HepG2 (cell line): ENCODE data around the gene FAM222A. TPM values are rescaled to one million over a fixed set of nuclear protein-coding genes. Genes with fewer than 3 reads are reported as not detected.
A peak's percentile ranks its signal among the peaks of the same experiment; 100 is the strongest.

Experiments
- DDIT3 ChIP-seq: sonication (generic); formaldehyde crosslinking; IDR thresholded peaks from 2 replicates; pipeline ENCODE4 v1.4.0; 2020; ENCODE audit warnings: mild to moderate bottlenecking, missing genetic modification reagents
- E2F2 ChIP-seq: sonication (generic); formaldehyde crosslinking; IDR thresholded peaks from 2 replicates; pipeline ENCODE4 v1.4.0; 2020; ENCODE audit warnings: missing genetic modification reagents, borderline replicate concordance
- GTF2F1 ChIP-seq: fragments of 150-350 bp; IDR thresholded peaks from 2 replicates; pipeline ENCODE4 v1.6.1; 2014; ENCODE audit warnings: low read length
- HNF4G ChIP-seq, 2 experiments: sonication (generic) in 1 of 2; formaldehyde crosslinking in 1 of 2; IDR thresholded peaks; 2 replicates each; pipeline versions ENCODE4 v1.4.0 to v1.6.1; 2011 to 2020; ENCODE audit warnings: borderline replicate concordance in 2 of 2, low read depth in 2 of 2, mild to moderate bottlenecking in 2 of 2, low read length in 1 of 2, missing genetic modification reagents in 1 of 2, moderate library complexity in 1 of 2
- POGK ChIP-seq: sonication (generic); formaldehyde crosslinking; conservative IDR thresholded peaks from 2 replicates; pipeline ENCODE4 v1.8.0; 2022; ENCODE audit warnings: mild to moderate bottlenecking, moderate library complexity, missing genetic modification reagents
- RBFOX2 ChIP-seq: fragments of 200-400 bp; formaldehyde crosslinking; IDR thresholded peaks from 2 replicates; pipeline ENCODE4 v1.6.1; 2017; ENCODE audit warnings: low read depth, mild to moderate bottlenecking, low read length
- RERE ChIP-seq: IDR thresholded peaks from 2 replicates; pipeline ENCODE4 v1.6.1; 2016; ENCODE audit warnings: low read depth, missing genetic modification reagents, missing compliant biosample characterization
- RORA ChIP-seq: sonication (generic); formaldehyde crosslinking; IDR thresholded peaks from 2 replicates; pipeline ENCODE4 v1.5.0; 2020; ENCODE audit warnings: mild to moderate bottlenecking, missing genetic modification reagents, moderate library complexity
- TAF1 ChIP-seq: sonication (generic); formaldehyde crosslinking; IDR thresholded peaks from 2 replicates; pipeline ENCODE4 v1.4.0; 2020; ENCODE audit warnings: missing genetic modification reagents
- ZNF574 ChIP-seq: sonication (generic); formaldehyde crosslinking; IDR thresholded peaks from 2 replicates; pipeline ENCODE4 v1.4.0; 2020; ENCODE audit warnings: missing genetic modification reagents
- ZNF816 ChIP-seq: sonication (generic); formaldehyde crosslinking; IDR thresholded peaks from 2 replicates; pipeline ENCODE4 v1.8.0; 2022; ENCODE audit warnings: missing genetic modification reagents, mild to moderate bottlenecking, borderline replicate concordance
- polyA plus RNA-seq, 8 experiments: library from polyadenylated mRNA; depleted of rRNA in 3 of 8; stranded (reverse) in 7 of 8; unstranded in 1 of 8; fragments of >200 nt; fragmentation: Illumina TruSeq in 4 of 8; extraction: Trizol in 4 of 8; gene quantifications; 2 replicates each; pipeline versions ENCODE4 v1.2.1 to v1.2.3, GENCODE V29; 2011 to 2016; ENCODE audit warnings: low read depth in 4 of 8, missing spikeins in 1 of 8, mixed read lengths in 1 of 8; ENCODE audit not compliant: insufficient read depth in 1 of 8
- total RNA-seq, 5 experiments: library from RNA; depleted of rRNA; stranded (reverse); fragments of >200 nt; fragmentation: Illumina TruSeq; extraction: Trizol; gene quantifications; 2 replicates each; pipeline ENCODE4 v1.2.3, GENCODE V29; 2016; ENCODE audit warnings: low read depth in 1 of 5

The FAM222A gene
- total and polyA plus RNA-seq, 2 of the 13 experiments (the other 11 are each of a cell fraction or from before 2014, with no cell fraction given), result 2.7 to 9.6 TPM

GRCh38 chr12:109711596-109712461 is 1.8 kb upstream of the FAM222A start (continued):
- no peak for TF ChIP-seq RERE (CRISPR knock-in tag)
- no peak for TF ChIP-seq RORA (CRISPR knock-in tag)
- TF ChIP-seq E2F2 (CRISPR knock-in tag), result no peak
- TF ChIP-seq POGK (CRISPR knock-in tag), result peak; percentile 48; the same call in 1 of the 2 replicates
- no peak for TF ChIP-seq DDIT3 (CRISPR knock-in tag)
- TF ChIP-seq HNF4G (IDR thresholded peaks at IDR 0.05; ENCODE audit: borderline replicate concordance, low read depth, low read length), result peak; percentile 34; the same call in 1 of the 2 replicates
- 0 out of 2 replicates have a peak, but pooled peaks have one; percentile 12 for TF ChIP-seq HNF4G (CRISPR knock-in tag; IDR thresholded peaks at IDR 0.05; ENCODE audit: borderline replicate concordance, low read depth)
- peak; percentile 38; the same call in 1 of the 2 replicates for TF ChIP-seq RBFOX2
- TF ChIP-seq ZNF816 (CRISPR knock-in tag), result no peak
- TF ChIP-seq TAF1 (CRISPR knock-in tag), result peak; percentile 36; the same call in 1 of the 2 replicates
- TF ChIP-seq GTF2F1, result no peak
- TF ChIP-seq ZNF574 (CRISPR knock-in tag), result peak; percentile 60
